Activated T-cell treated with anti-CD3 and anti-CD28 coated beads for 4 hours (primary cell): ENCODE measurements around the gene SEPTIN8.

Experiments
- DNase-seq: peaks from one replicate; pipeline ENCODE4 v3.0.0-alpha.2; 2020

The SEPTIN8 gene

GRCh38 chr5:132777209-132778069 is at the start of gene SEPTIN8:
SEPTIN8 (minus strand) TSS chr5:132777239; CDS start chr5:132777137, 102 bp downstream.
- DNase-seq = no peak

- no peak for DNase-seq
Observed at GRCh38 chr5:132826424-132827082, 49.5 kb upstream of the SEPTIN8 start.

GRCh38 chr5:132825834-132826391 is 48.9 kb upstream of the SEPTIN8 start:
- DNase-seq = no peak

- DNase-seq = no peak
Observed at GRCh38 chr5:132825033-132825833, 48.2 kb upstream of the SEPTIN8 start.

- DNase-seq = no peak
Observed at GRCh38 chr5:132824426-132824825, 47.4 kb upstream of the SEPTIN8 start.

GRCh38 chr5:132823481-132824050 is 46.5 kb upstream of the SEPTIN8 start:
- no peak for DNase-seq

- DNase-seq = no peak
Observed at GRCh38 chr5:132822650-132823480, 45.8 kb upstream of the SEPTIN8 start.

- no peak for DNase-seq
Observed at GRCh38 chr5:132821791-132822190, 44.8 kb upstream of the SEPTIN8 start.

- no peak for DNase-seq
Observed at GRCh38 chr5:132821350-132821749, 44.3 kb upstream of the SEPTIN8 start.

- peak; percentile 86 for DNase-seq
Observed at GRCh38 chr5:132820162-132820754, 43.2 kb upstream of the SEPTIN8 start.

GRCh38 chr5:132819468-132819867 is 42.4 kb upstream of the SEPTIN8 start:
- DNase-seq = no peak

GRCh38 chr5:132817011-132817410 is 40.0 kb upstream of the SEPTIN8 start:
- DNase-seq = no peak

- no peak for DNase-seq
Observed at GRCh38 chr5:132816554-132816953, 39.5 kb upstream of the SEPTIN8 start.

GRCh38 chr5:132816083-132816482 is 39.0 kb upstream of the SEPTIN8 start:
- no peak for DNase-seq

- DNase-seq = no peak
Observed at GRCh38 chr5:132815454-132815853, 38.4 kb upstream of the SEPTIN8 start.

GRCh38 chr5:132814503-132815294 is 37.7 kb upstream of the SEPTIN8 start:
- DNase-seq = no peak

- DNase-seq = no peak
Observed at GRCh38 chr5:132813599-132814502, 36.8 kb upstream of the SEPTIN8 start.

GRCh38 chr5:132812781-132813598 is 36.0 kb upstream of the SEPTIN8 start, which contains the start of gene SOWAHA:
SOWAHA (plus strand) TSS chr5:132813302; CDS start chr5:132813622, 320 bp downstream.
- no peak for DNase-seq
